Motor neuron (in vitro differentiated cells): ENCODE results near the gene DPH2. TPM values are rescaled to one million over a fixed set of nuclear protein-coding genes. Genes with fewer than 3 reads are reported as not detected.

Experiments
- ATAC-seq, 8 experiments: fragments of 200-7000 bp; cut with Tn5 transposase; replicated peaks in 6 of 8; 2 replicates each; pipeline ENCODE4 v1.8.0; 2021; ENCODE audit warnings: mild to moderate bottlenecking in 8 of 8, moderate library complexity in 8 of 8
- H3K27ac ChIP-seq, 2 donors: fragments of 250-450 bp; sonication (Bioruptor Pico); 2 replicates each; pipeline ENCODE4 v1.9.0; 2021; ENCODE audit warnings: antibody characterized with exemption in 2 of 2, mild to moderate bottlenecking in 2 of 2, moderate library complexity in 1 of 2
- H3K4me1 ChIP-seq, 2 donors: fragments of 250-450 bp; sonication (Bioruptor Pico); replicated peaks in 1 of 2; 2 replicates each; pipeline ENCODE4 v1.6.1; 2021; ENCODE audit warnings: antibody characterized with exemption in 2 of 2, mild to moderate bottlenecking in 2 of 2, moderate library complexity in 1 of 2
- H3K4me3 ChIP-seq, 5 donors: fragments of 250-450 bp; sonication (Bioruptor Pico); 2 replicates each; pipeline ENCODE4 v1.9.0; 2021; ENCODE audit warnings: antibody characterized with exemption in 5 of 5, mild to moderate bottlenecking in 5 of 5, moderate library complexity in 4 of 5
- WGBS, 10 experiments: fragments of 450-650 bp; shearing (Covaris generic); methylation state at CpG; one replicate each; pipeline ENCODE4 v1.0.0; 2022; 5-methylcytosine and 5-hydroxymethylcytosine counted together
- in situ Hi-C, 9 experiments: fragments of 400-800 bp; cut with MboI; loops; one replicate each; pipeline ENCODE4 v1.15.0; 2021; ENCODE audit warnings: low sequenced_read_pairs in 9 of 9, low pct_unique_long_range_greater_than_20kb in 2 of 9; ENCODE audit not compliant: unreplicated experiment in 9 of 9
- total RNA-seq, 8 experiments: library from RNA; unstranded; fragments of 300-600 nt; gene quantifications; 2 replicates each; pipeline versions ENCODE4 v1.2.3 to v1.2.4, GENCODE V29; 2022

DPH2 gene
- total RNA-seq, 8 experiments from 2014 or later = 18.8 to 45.2 (median 36.7) TPM

DNA sequence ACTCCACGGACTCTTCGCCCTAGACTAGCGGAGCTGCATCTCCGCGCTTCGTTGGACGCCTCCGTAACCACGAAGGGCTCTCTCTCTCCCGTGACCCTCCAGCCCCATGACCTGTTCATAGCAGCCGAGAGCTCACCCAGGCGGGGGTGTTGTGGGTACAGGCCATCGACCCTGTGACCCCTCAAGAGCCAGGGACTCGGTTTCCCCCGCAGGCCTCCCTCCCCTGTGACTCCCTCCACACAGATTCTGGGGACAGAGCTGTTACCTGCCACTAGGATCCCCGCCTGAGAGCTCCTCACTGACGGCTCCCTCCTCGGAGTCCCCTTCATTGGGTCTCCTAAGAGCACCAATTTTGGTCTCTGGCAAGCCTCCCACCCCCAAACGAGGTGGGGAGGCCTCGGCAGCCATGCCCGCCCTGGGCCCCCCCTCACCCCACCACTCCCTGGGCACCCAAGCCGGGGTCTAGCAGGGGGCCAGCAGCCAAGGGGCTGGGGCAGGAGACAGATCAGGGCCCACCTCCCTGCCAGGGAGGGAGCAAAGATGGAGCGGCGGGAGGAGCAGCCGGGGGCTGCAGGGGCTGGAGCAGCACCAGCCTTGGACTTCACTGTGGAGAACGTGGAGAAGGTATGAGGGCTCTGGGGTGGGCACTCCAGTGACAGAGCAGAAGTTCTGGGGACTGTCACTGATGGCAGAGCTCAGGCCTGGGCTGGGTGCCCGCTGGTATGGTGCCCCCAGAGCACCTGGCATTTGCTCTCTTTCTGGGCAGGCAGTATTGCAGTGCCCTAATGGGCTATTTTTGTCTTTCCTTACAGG, 22.5 kb upstream of the DPH2 start:
- in situ Hi-C loops = loop anchor here in 6 of 9 experiments (10.0 to 25.0 kb wide), 3 partner anchors 182 to 410 kb away; partner anchors contain the start of gene PTPRF (in 4 of the 6)
- ATAC-seq = no peak
- Histone ChIP-seq H3K4me3 (peak overlapping the region; percentile 57 to 88 (median 65)), H3K27ac (peak overlapping the region; percentile 97 to 100), H3K4me1 (peaks cover 17 to 23% of the 10 kb centered on the region in 2 donors)
- 0 to 67% (median 8%) methylated on average over 1 to 11 of the region's 27 CpGs; no CpG with 5 or more reads in 5 of the 10 experiments for WGBS, 10 experiments

DNA sequence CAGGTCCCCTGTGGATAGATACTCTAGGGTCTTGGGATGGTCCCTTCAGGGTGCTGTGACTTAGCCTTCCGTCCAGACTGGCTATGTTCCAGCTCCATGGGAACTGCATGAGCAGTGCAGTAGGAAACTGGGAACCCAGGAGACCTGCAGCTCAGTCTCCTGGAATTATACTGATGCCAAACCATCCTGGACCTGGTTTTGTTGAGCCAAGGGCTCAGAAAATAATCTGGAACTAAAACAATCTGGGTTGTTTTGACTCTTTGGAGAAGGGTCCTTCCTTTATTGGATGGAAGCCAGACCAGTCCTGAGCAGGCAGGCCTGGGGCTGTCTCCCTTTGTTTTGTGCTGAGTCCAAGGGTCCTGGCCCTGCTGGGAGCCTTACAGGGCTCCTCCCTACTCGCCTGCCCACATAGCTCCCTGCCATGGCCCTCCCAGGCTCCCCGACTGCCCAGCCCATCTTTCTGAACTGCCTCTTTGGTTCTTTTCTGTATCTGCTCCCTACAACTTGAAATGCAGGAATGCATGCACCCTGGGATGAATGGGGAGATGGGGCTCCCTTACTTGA, 21.9 kb upstream of the DPH2 start:
- Histone ChIP-seq H3K4me3 (peak overlapping the region; percentile 57 to 88 (median 65)), H3K4me1 (peaks cover 21 to 28% of the 10 kb centered on the region in 2 donors), H3K27ac (no peak overlapping the region)
- 8 to 100% (median 44%) methylated on average over 1 to 3 of the region's 3 CpGs; no CpG with 5 or more reads in 3 of the 10 experiments for WGBS, 10 experiments
- in situ Hi-C loops = loop anchor here in 6 of 9 experiments (10.0 to 25.0 kb wide), 3 partner anchors 183 to 411 kb away; partner anchors contain the start of gene PTPRF (in 4 of the 6)
- ATAC-seq = no peak

DNA sequence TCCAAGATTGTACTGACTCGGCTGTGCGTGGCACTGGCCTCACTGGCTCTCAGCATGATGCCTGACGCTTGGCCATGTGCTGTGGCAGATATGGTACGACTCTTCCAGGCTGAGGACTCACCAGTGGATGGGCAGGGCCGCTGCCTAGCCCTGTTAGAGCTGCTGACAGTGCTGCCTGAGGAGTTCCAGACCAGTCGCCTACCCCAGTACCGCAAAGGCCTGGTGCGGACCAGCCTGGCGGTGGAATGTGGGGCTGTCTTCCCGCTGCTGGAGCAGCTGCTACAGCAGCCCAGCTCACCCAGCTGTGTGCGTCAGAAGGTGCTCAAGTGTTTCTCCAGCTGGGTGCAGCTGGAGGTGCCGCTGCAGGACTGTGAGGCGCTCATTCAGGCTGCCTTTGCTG, 20.1 kb upstream of the DPH2 start:
- Histone ChIP-seq H3K4me3 (no peak overlapping the region), H3K4me1 (peaks cover 37 to 44% of the 10 kb centered on the region in 2 donors), H3K27ac (no peak overlapping the region)
- ATAC-seq = no peak
- in situ Hi-C loops = loop anchor here in 6 of 9 experiments (10.0 to 25.0 kb wide), 3 partner anchors 185 to 412 kb away; partner anchors contain the start of gene PTPRF (in 4 of the 6)
- 0 to 100% (median 87%) methylated on average over 1 to 11 of the region's 13 CpGs; no CpG with 5 or more reads in 3 of the 10 experiments for WGBS, 10 experiments

DNA sequence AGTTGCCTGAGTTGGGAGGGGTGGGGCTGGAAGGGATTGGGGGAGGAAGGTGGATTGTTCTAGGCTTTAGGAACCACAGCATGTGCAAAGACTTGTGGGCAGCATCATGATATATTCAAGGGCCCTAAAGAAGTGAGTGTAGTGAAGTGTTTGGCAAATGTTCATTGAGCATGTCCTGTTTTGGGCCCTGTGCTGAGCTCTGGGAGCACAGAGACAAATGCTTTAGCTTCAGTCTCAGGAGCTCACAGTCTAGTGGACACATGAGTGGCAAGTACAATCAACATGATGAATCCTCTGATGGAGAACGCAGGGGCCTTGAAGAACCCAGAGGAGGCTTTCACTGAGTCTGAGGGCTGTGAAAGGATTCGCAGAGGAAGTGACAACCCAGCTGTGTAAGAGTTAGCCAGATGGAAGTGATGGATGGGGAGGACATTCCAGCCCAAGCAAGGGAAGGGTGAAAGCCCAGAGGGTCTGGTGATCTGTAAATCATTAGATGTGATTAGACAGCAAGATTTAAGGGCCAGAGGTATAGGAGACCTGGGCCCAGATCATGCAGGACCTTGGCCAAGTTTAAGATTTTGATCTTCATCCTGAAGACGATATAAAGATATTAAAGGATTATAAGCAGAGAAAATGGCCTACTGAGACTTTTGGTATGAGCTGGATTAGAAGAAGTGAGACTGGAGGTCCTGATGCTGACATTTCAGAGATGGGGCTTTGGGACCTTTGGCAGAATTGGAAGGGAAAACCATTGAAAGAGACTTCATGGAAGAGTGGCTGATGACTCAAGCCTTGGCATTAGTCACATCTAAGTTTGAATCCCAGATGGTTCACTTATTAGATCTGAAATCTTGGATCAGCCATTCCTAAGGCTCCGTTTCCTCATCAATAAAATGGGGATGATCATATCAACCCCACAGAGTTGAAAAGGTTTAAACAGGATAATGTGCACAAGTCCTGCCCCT, 18.5 kb upstream of the DPH2 start:
- in situ Hi-C loops = no loop called here

DNA sequence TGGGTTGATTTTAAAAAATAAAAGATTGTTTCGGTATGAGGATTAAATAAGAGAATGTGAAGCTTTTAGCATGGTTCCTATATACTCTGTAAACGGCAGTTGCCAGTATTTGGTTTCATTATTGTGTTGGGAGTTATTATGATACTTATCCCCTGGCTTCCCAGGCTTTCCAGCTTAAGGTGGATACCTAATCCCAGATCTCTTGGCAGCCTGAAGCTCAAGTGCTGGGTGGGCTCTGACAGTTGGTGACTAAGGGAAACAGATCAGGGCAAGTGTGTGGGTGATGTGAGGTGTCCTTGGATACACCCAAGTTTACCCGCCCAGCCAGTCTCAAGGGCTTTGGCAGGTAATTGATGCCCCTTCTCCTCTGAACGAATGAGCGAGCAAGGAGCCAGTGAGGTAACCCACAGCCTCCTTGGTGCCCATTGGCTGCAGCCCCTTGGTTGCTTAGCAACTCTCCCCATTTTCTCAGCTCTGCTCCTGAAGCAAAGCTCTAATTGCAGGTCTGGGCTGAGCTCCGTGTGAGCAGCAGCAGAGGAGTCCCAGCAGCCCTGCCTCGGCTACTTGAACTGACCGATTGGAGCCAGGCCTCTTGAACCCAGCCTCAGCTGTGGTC, 17.0 kb upstream of the DPH2 start:
- peaks cover 26 to 34% of the 10 kb centered on the region in 2 donors for H3K4me1 ChIP-seq
- in situ Hi-C loops = no loop called here
- 27 to 100% (median 57%) methylated on average over 1 to 8 of the region's 8 CpGs; no CpG with 5 or more reads in 1 of the 10 experiments for whole genome bisulfite sequencing, 10 experiments
- H3K27ac ChIP-seq = peak overlapping the region; percentile 53 to 59
- H3K4me3 ChIP-seq = peak overlapping the region; percentile 9 to 16 (median 12)
- ATAC-seq = peak in 5 of 8 experiments; percentile 96 to 98 (median 96)

More for the DNA sequence above, 18.5 kb upstream of the DPH2 start:
- Histone ChIP-seq H3K4me1 (peaks cover 29 to 37% of the 10 kb centered on the region in 2 donors), H3K4me3 (no peak overlapping the region), H3K27ac (no peak overlapping the region)
- 65 to 100% (median 80%) methylated on average over 1 to 4 of the region's 4 CpGs; no CpG with 5 or more reads in 3 of the 10 experiments for WGBS, 10 experiments
- no peak for ATAC-seq

DNA sequence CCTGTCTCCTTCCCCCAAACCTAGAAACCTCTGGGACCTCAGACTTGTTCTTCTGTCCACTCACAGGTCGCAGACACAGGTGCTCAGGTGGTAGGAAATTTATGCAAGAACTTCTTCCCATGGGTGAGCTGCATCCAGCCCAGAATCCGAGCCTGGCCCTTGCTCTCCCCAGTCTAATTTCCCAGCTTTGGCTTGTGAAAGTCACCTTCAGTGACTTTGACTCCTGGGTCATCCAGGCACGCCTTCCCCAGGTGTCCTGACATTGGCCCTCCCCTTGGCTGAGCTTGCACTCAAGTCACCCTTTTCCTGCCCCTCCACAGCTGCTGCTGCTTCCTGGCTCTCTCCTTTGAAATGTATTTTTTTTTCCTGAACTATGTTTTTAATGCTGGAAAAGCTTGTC, 16.4 kb upstream of the DPH2 start:
- WGBS, 10 experiments = 40 to 100% (median 76%) methylated on average over 1 to 3 of the region's 3 CpGs; no CpG with 5 or more reads in 4 of the 10 experiments
- no peak for ATAC-seq
- in situ Hi-C loops = no loop called here
- peaks cover 21 to 29% of the 10 kb centered on the region in 2 donors for H3K4me1 ChIP-seq
- H3K4me3 ChIP-seq = peak overlapping the region; percentile 4 to 13 (median 6)
- H3K27ac ChIP-seq = peak overlapping the region; percentile 53 to 59

DNA sequence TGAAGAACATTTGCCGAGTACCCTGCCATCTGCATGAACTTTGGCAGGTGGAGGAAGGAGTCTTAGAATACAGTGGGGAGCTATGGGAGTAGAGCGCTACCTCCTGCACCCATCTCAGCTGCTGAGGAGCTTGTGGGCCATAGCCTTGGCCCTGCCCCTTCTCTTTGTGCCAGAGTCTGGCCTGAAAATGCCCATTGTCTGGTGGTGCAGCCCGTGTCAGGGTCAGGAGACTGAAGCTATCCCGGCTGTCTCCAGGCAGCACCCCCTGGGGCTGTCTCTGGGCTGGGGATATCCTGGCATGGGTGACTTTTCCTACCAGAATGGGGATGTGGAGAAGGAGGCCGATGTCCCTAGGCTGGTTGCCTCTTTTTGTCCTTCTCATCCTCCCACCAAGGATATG, 15.8 kb upstream of the DPH2 start:
- 87 to 100% (median 95%) methylated on average over 1 to 3 of the region's 5 CpGs; no CpG with 5 or more reads in 4 of the 10 experiments for WGBS, 10 experiments
- no peak for ATAC-seq
- peaks cover 20 to 27% of the 10 kb centered on the region in 2 donors for H3K4me1 ChIP-seq
- in situ Hi-C loops = no loop called here
- peak overlapping the region in 1 of 2 donors; percentile 59 for H3K27ac ChIP-seq
- H3K4me3 ChIP-seq = no peak overlapping the region

DNA sequence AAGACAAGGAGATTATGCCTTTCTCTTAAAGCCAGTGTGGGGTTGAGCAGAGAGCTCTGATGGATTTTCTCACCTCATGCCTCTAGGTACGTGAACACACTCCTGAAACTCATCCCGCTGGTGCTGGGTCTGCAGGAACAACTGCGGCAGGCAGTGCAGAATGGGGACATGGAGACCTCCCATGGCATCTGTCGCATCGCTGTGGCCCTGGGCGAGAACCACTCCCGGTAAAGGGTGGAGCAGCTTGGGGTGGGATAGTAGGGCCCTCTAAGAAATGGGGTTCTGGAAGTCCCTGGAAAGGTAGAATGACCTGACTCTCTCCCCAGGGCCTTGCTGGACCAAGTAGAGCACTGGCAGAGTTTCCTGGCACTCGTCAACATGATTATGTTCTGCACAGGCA, 13.6 kb upstream of the DPH2 start:
- ATAC-seq = no peak
- in situ Hi-C loops = no loop called here
- no peak overlapping the region for H3K27ac ChIP-seq
- peaks cover 20 to 27% of the 10 kb centered on the region in 2 donors for H3K4me1 ChIP-seq
- no peak overlapping the region for H3K4me3 ChIP-seq
- 93 to 100% (median 98%) methylated on average over 1 to 8 of the region's 8 CpGs; no CpG with 5 or more reads in 4 of the 10 experiments for WGBS, 10 experiments

DNA sequence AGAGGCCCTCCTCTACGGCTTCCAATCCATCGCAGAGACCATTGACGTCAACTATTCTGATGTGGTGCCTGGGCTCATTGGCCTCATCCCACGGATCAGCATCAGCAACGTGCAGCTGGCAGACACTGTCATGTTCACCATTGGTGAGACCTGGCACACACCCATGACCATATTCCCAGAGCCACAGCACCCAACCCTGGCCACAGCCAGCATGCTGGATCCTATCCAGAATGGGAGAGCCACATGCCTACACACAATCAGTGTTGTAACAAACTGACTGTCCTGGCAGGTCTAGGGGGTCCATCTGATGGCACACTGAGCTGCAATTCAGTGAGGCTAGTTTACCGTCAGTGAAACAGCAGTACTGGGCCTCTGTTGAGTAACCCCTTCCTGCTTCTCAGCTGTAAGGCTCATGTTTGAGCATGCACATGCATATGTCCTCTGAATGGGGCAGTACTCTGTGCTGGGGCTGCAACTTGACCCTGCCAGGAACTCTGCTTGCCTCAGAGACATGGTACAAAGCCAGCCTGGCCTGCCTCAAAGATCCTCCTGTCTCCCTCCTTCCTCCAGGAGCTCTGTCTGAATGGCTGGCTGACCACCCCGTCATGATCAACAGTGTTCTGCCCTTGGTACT, 12.3 kb upstream of the DPH2 start:
- in situ Hi-C loops = no loop called here
- no peak overlapping the region for H3K4me3 ChIP-seq
- peak in 1 of 8 experiments; percentile 40 for ATAC-seq
- no peak overlapping the region for H3K27ac ChIP-seq
- WGBS, 10 experiments = 67 to 100% (median 90%) methylated on average over 1 to 6 of the region's 7 CpGs; no CpG with 5 or more reads in 4 of the 10 experiments
- peaks cover 20 to 22% of the 10 kb centered on the region in 2 donors for H3K4me1 ChIP-seq

DNA sequence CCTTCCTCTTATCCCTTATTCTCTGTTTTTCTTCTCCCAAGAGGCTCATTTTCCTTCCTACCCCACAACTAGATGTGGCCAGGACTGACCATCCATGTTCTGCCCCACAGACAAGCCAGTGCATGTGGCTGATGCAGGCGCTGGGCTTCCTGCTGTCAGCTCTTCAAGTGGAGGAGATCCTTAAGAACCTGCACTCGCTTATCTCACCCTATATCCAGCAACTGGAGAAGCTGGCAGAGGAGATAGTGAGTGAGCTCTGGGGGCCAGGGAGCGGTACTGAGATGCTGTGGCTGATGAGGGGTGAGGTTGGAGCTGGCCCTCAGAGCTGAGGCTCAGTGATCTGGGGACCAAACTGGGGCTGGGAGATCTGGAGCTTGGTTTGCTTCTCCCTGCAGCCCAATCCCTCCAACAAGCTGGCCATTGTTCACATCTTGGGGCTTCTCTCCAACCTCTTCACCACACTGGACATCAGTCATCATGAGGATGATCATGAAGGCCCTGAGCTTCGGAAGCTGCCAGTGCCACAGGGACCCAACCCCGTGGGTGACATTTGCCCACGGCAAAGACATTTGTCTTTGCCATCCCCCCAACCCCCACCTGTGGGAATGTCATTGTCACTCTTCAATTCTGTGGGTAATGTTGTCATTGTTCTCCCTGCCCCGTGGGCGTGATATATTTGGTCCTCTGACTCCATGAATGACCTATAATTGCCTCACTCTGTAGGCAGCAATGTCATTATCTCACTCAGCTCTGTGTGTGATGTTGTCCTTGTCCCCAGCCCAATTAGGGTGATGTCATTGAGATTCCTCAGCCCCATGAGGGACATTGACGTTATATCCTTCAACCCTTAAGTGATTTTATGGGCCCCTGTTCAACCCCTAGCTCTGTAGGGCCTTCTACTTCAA, 11.2 kb upstream of the DPH2 start:
- Histone ChIP-seq H3K27ac (peak overlapping the region in 1 of 2 donors; percentile 23), H3K4me1 (peaks cover 9 to 15% of the 10 kb centered on the region in 2 donors), H3K4me3 (no peak overlapping the region)
- ATAC-seq = peak in 3 of 8 experiments; percentile 49 to 83 (median 62)
- in situ Hi-C loops = no loop called here
- WGBS, 10 experiments = 75 to 100% (median 92%) methylated on average over 1 to 7 of the region's 9 CpGs; no CpG with 5 or more reads in 1 of the 10 experiments

DNA sequence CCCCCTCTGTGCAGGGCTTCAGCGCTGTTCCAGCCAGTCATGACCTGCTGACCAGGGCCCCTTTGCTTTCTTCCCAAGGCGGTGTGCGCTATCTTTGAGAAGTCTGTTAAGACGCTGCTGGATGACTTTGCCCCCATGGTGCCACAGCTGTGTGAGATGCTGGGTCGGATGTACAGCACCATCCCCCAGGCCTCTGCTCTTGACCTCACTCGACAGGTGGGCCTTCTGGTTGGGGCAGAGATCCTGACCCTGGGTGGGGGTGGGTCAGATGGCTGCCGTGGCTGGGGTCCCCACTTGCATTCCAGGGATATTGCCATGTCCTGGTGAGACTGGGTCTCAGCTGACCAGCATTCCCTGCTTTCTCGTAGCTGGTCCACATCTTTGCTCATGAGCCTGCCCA, 9.0 kb upstream of the DPH2 start:
- in situ Hi-C loops = no loop called here
- no peak overlapping the region for H3K27ac ChIP-seq
- WGBS, 10 experiments = 83 to 100% (median 88%) methylated on average over 1 to 5 of the region's 8 CpGs; no CpG with 5 or more reads in 7 of the 10 experiments
- H3K4me1 ChIP-seq = peaks cover 0 to 2% of the 10 kb centered on the region in 2 donors
- no peak for ATAC-seq
- no peak overlapping the region for H3K4me3 ChIP-seq
